H9 (cell line): ENCODE data around the gene NF1. TPM values are rescaled to one million over a fixed set of nuclear protein-coding genes. Genes with fewer than 3 reads are reported as not detected.

Experiments used
- DNase-seq: peaks from one replicate; pipeline ENCODE4 v3.0.0-alpha.2; 2017
- H2AFZ ChIP-seq: one replicate; pipeline ENCODE4 v1.6.1; 2013; ENCODE audit warnings: mild to moderate bottlenecking, low read length, control low read depth, moderate library complexity
- H2AK5ac ChIP-seq: 2 replicates; pipeline ENCODE4 v1.6.1; 2013; ENCODE audit warnings: low read length, control low read depth, mixed read lengths; ENCODE audit not compliant: insufficient read length
- H2BK120ac ChIP-seq: one replicate; pipeline ENCODE4 v1.6.1; 2013; ENCODE audit warnings: low read depth, mild to moderate bottlenecking, low read length, control low read depth, inconsistent platforms; ENCODE audit not compliant: poor library complexity, severe bottlenecking
- H2BK12ac ChIP-seq: 2 replicates; pipeline ENCODE4 v1.6.1; 2013; ENCODE audit warnings: low read length, control low read depth, mixed read lengths, low read depth; ENCODE audit not compliant: insufficient read length
- H2BK15ac ChIP-seq: 2 replicates; pipeline ENCODE4 v1.6.1; 2013; ENCODE audit warnings: low read depth, low read length, control low read depth
- H2BK20ac ChIP-seq: one replicate; pipeline ENCODE4 v1.6.1; 2013; ENCODE audit warnings: low read depth, mild to moderate bottlenecking, low read length, control low read depth, inconsistent platforms; ENCODE audit not compliant: poor library complexity, severe bottlenecking
- H2BK5ac ChIP-seq: 2 replicates; pipeline ENCODE4 v1.6.1; 2013; ENCODE audit warnings: low read length, control low read depth, mixed read lengths; ENCODE audit not compliant: insufficient read length
- H3K14ac ChIP-seq: 2 replicates; pipeline ENCODE4 v1.6.1; 2013; ENCODE audit warnings: low read length, control low read depth; ENCODE audit not compliant: insufficient read depth
- H3K18ac ChIP-seq: 2 replicates; pipeline ENCODE4 v1.6.1; 2013; ENCODE audit warnings: low read depth, mild to moderate bottlenecking, mixed read lengths, low read length, control low read depth; ENCODE audit not compliant: insufficient read length
- H3K23ac ChIP-seq: 2 replicates; pipeline ENCODE4 v1.6.1; 2013; ENCODE audit warnings: low read length, control low read depth, mixed read lengths, low read depth; ENCODE audit not compliant: insufficient read length
- H3K23me2 ChIP-seq: 2 replicates; pipeline ENCODE4 v1.6.1; 2013; ENCODE audit warnings: low read depth, mild to moderate bottlenecking, mixed read lengths, low read length, control low read depth; ENCODE audit not compliant: insufficient read length, poor library complexity, severe bottlenecking
- H3K27ac ChIP-seq: 2 replicates; pipeline ENCODE4 v1.5.1; 2013; ENCODE audit warnings: low read length, control low read depth, mixed read lengths, low read depth; ENCODE audit not compliant: insufficient read length
- H3K27me3 ChIP-seq: 2 replicates; pipeline ENCODE4 v1.6.1; 2013; ENCODE audit warnings: low read length, control low read depth, inconsistent platforms; ENCODE audit not compliant: insufficient read depth
- H3K4ac ChIP-seq: 2 replicates; pipeline ENCODE4 v1.6.1; 2013; ENCODE audit warnings: low read depth, mild to moderate bottlenecking, control low read depth, inconsistent platforms, low read length, moderate library complexity
- H3K4me1 ChIP-seq: 2 replicates; pipeline ENCODE4 v1.6.1; 2013; ENCODE audit warnings: low read length, control low read depth, inconsistent platforms; ENCODE audit not compliant: insufficient read depth
- H3K4me2 ChIP-seq: 2 replicates; pipeline ENCODE4 v1.6.1; 2013; ENCODE audit warnings: low read length, control low read depth, mixed read lengths; ENCODE audit not compliant: insufficient read length, insufficient read depth
- H3K56ac ChIP-seq: 2 replicates; pipeline ENCODE4 v1.6.1; 2013; ENCODE audit warnings: low read depth, mild to moderate bottlenecking, mixed read lengths, low read length, control low read depth; ENCODE audit not compliant: insufficient read length
- H3K79me1 ChIP-seq: 2 replicates; pipeline ENCODE4 v1.6.1; 2013; ENCODE audit warnings: low read depth, mild to moderate bottlenecking, moderate library complexity, low read length, control low read depth, inconsistent platforms; ENCODE audit not compliant: insufficient read depth, poor library complexity, severe bottlenecking
- H3K79me2 ChIP-seq: 2 replicates; pipeline ENCODE4 v1.6.1; 2013; ENCODE audit warnings: low read length, control low read depth, inconsistent platforms; ENCODE audit not compliant: insufficient read depth
- H3K9ac ChIP-seq: 2 replicates; pipeline ENCODE4 v1.6.1; 2013; ENCODE audit warnings: low read length, control low read depth, mixed read lengths; ENCODE audit not compliant: insufficient read length; ENCODE audit errors: extremely low read depth
- H3K9me3 ChIP-seq: one replicate; pipeline ENCODE4 v1.6.1; 2013; ENCODE audit warnings: low read depth, low read length, inconsistent platforms; ENCODE audit not compliant: control insufficient read depth
- H3T11ph ChIP-seq: one replicate; pipeline ENCODE4 v1.6.1; 2013; ENCODE audit warnings: mild to moderate bottlenecking, low read length, control low read depth, inconsistent platforms
- H4K20me1 ChIP-seq: one replicate; pipeline ENCODE4 v1.6.1; 2013; ENCODE audit not compliant: control insufficient read depth, insufficient read length, insufficient read depth
- H4K5ac ChIP-seq: 2 replicates; pipeline ENCODE4 v1.6.1; 2013; ENCODE audit warnings: low read depth, mild to moderate bottlenecking, mixed read lengths, low read length, control low read depth; ENCODE audit not compliant: insufficient read length
- H4K8ac ChIP-seq: replicated peaks from 2 replicates; pipeline ENCODE4 v1.6.1; 2013; ENCODE audit warnings: low read length, control low read depth, mixed read lengths, low read depth; ENCODE audit not compliant: insufficient read length
- H4K91ac ChIP-seq: 2 replicates; pipeline ENCODE4 v1.6.1; 2013; ENCODE audit warnings: low read depth, mild to moderate bottlenecking, moderate library complexity, mixed read lengths, low read length, control low read depth; ENCODE audit not compliant: insufficient read length
- H3K27ac Mint-ChIP-seq, 3 experiments: 2 replicates in 2 of 3; 3 replicates in 1 of 3; pipeline ENCODE4 v1.8.0; 2020 to 2021; ENCODE audit warnings: mixed read lengths in 3 of 3, mild to moderate bottlenecking in 1 of 3, moderate library complexity in 1 of 3
- H3K27me3 Mint-ChIP-seq: 2 replicates; pipeline ENCODE4 v1.8.0; 2021; ENCODE audit warnings: low read depth, mild to moderate bottlenecking, moderate library complexity, mixed read lengths
- H3K36me3 Mint-ChIP-seq, 3 experiments: 2 replicates in 2 of 3; 3 replicates in 1 of 3; pipeline ENCODE4 v1.8.0; 2020 to 2021; ENCODE audit warnings: low read depth in 3 of 3, mixed read lengths in 3 of 3; ENCODE audit not compliant: insufficient read depth in 1 of 3
- H3K4me1 Mint-ChIP-seq, 2 experiments: 2 replicates each; pipeline ENCODE4 v1.8.0; 2020; ENCODE audit warnings: mixed read lengths in 2 of 2
- H3K4me3 Mint-ChIP-seq, 2 experiments: 2 replicates in 1 of 2; 3 replicates in 1 of 2; pipeline ENCODE4 v1.8.0; 2020 to 2021; ENCODE audit warnings: mild to moderate bottlenecking in 2 of 2, mixed read lengths in 2 of 2, moderate library complexity in 1 of 2
- H3K9me3 Mint-ChIP-seq, 2 experiments: 2 replicates in 1 of 2; 3 replicates in 1 of 2; pipeline ENCODE4 v1.8.0; 2020; ENCODE audit warnings: mild to moderate bottlenecking in 2 of 2, mixed read lengths in 2 of 2, moderate library complexity in 1 of 2
- CTCF ChIP-seq: fragments of 200-600 bp; sonication (generic); conservative IDR thresholded peaks from 3 replicates; pipeline ENCODE4 v1.8.0; 2021; ENCODE audit warnings: antibody characterized with exemption, mild to moderate bottlenecking
- WGBS: extraction: QIAGEN DNeasy Blood & Tissue Kit; methylation state at CpG from one replicate; pipeline ENCODE4 v1.1.7; 2013; ENCODE audit warnings: missing lambda C conversion rate, low lambda C conversion rate, mixed read lengths; ENCODE audit not compliant: insufficient read length; ENCODE audit errors: extremely low coverage; 5-methylcytosine and 5-hydroxymethylcytosine counted together
- total RNA-seq: library from RNA; stranded (reverse); gene quantifications from 2 replicates; pipeline ENCODE4 v1.2.1, GENCODE V29; 2021

The NF1 gene
- total RNA-seq, 1 experiment from 2014 or later = 38.1 TPM

GRCh38 chr17:31236137-31236536, 141.4 kb downstream of the NF1 start:
- no peak overlapping the region for H3T11ph ChIP-seq
- H2BK5ac ChIP-seq = no peak overlapping the region
- H3K4me2 ChIP-seq = no peak overlapping the region
- no peak overlapping the region for H2BK20ac ChIP-seq
- H3K27me3 ChIP-seq = no peaks in the 10 kb centered on the region
- Mint-ChIP-seq H3K9me3 (no peaks in the 10 kb centered on the region), H3K27me3 (no peaks in the 10 kb centered on the region), H3K4me3 (no peak overlapping the region), H3K4me1 (no peaks in the 10 kb centered on the region), H3K27ac (no peak overlapping the region), H3K36me3 (peaks cover 17 to 52% (median 38%) of the 10 kb centered on the region in 3 experiments; a peak in 6 of 7 replicates)
- H2AFZ ChIP-seq = no peak overlapping the region
- no peak overlapping the region for H3K56ac ChIP-seq
- no peaks in the 10 kb centered on the region for H4K20me1 ChIP-seq
- H3K79me1 ChIP-seq = no peaks in the 10 kb centered on the region
- no peak overlapping the region for H4K8ac ChIP-seq
- H3K9me3 ChIP-seq = no peaks in the 10 kb centered on the region
- H3K79me2 ChIP-seq = no peaks in the 10 kb centered on the region
- no peak overlapping the region for H2AK5ac ChIP-seq
- H4K91ac ChIP-seq = no peak overlapping the region
- no peak overlapping the region for H3K23ac ChIP-seq
- DNase-seq = no peak
- no peak overlapping the region for H2BK12ac ChIP-seq
- H4K5ac ChIP-seq = no peak overlapping the region
- no peak overlapping the region for H3K9ac ChIP-seq
- no peak overlapping the region for H3K14ac ChIP-seq
- no peak overlapping the region for H2BK120ac ChIP-seq
- no peak for TF ChIP-seq CTCF
- no peaks in the 10 kb centered on the region for H3K23me2 ChIP-seq
- no peak overlapping the region for H2BK15ac ChIP-seq
- WGBS = no CpG with 5 or more reads among the region's 3 CpGs
- no peaks in the 10 kb centered on the region for H3K4me1 ChIP-seq
- H3K4ac ChIP-seq = no peak overlapping the region
- no peak overlapping the region for H3K18ac ChIP-seq
- no peak overlapping the region for H3K27ac ChIP-seq
